HCT116 (cell line): Measurements from ENCODE around the gene HIVEP2. TPM values are rescaled to one million over a fixed set of nuclear protein-coding genes. Genes with fewer than 3 reads are reported as not detected.

Experiments used
- ATAC-seq: fragments of 200-7000 bp; cut with Tn5 transposase; 2 replicates; pipeline ENCODE4 v1.9.1; 2020; ENCODE audit warnings: mild to moderate bottlenecking, moderate library complexity
- BruUV-seq: library from RNA; stranded (reverse); fragments of 400-500 nt; replicated peaks from 2 replicates; lab custom pipeline; 2021; lab: Mats Ljungman, UMichigan
- CTCF ChIA-PET: fragments of 300-600 bp; sonication (Branson Sonifier 250); formaldehyde crosslinking; loops from one replicate; lab custom pipeline; 2021; ENCODE audit warnings: antibody characterized with exemption; lab: Charles Lee
- POLR2A ChIA-PET: fragments of 300-600, 350-600 bp; sonication (Branson Sonifier 250); formaldehyde crosslinking; loops from one replicate; lab custom pipeline; 2021; ENCODE audit warnings: antibody characterized with exemption; lab: Charles Lee
- RAD21 ChIA-PET, 2 experiments: fragments of 300-600 bp; sonication (Branson Sonifier 250); formaldehyde crosslinking; loops; one replicate each; lab custom pipeline; 2023; ENCODE audit warnings: low total read pairs in 2 of 2; ENCODE audit not compliant: uncharacterized antibody in 2 of 2, unreplicated experiment in 2 of 2, low non-redundant PET in 1 of 2; lab: Charles Lee
- DNase-seq: peaks from one replicate; pipeline ENCODE4 v3.0.0-alpha.2; 2010; ENCODE audit warnings: low read depth, low spot score
- H2AFZ ChIP-seq: fragments of 200-600 bp; shearing (Covaris generic), sonication (generic); 2 replicates; pipeline ENCODE4 v1.6.1; 2017; ENCODE audit warnings: low read depth, mixed run types, mixed read lengths, antibody characterized with exemption, low read length; ENCODE audit not compliant: poor library complexity, severe bottlenecking
- H3K27ac ChIP-seq: 2 replicates; pipeline ENCODE4 v1.5.1; 2012; ENCODE audit warnings: low read depth, low read length
- H3K27me3 ChIP-seq: fragments of 200-600 bp; sonication (generic); 2 replicates; pipeline ENCODE4 v1.6.1; 2016; ENCODE audit warnings: mixed run types, low read length, mixed read lengths; ENCODE audit not compliant: insufficient read depth
- H3K36me3 ChIP-seq, 2 experiments: fragments of 200-500 bp in 1 of 2; fragments of 200-600 bp in 1 of 2; sonication (Bioruptor generic) in 1 of 2; sonication (generic) in 1 of 2; 2 replicates each; pipeline versions ENCODE4 v1.5.1 to v1.6.1; 2014 to 2016; ENCODE audit warnings: low read length in 2 of 2, inconsistent platforms in 1 of 2, mixed read lengths in 1 of 2, mixed run types in 1 of 2; ENCODE audit not compliant: insufficient read depth in 2 of 2, control insufficient read depth in 1 of 2
- H3K4me1 ChIP-seq, 2 experiments: fragments of 200-600 bp in 1 of 2; sonication (generic) in 1 of 2; 2 replicates each; pipeline versions ENCODE4 v1.5.1 to v1.6.1; 2012 to 2017; ENCODE audit warnings: low read length in 2 of 2, inconsistent platforms in 1 of 2, mild to moderate bottlenecking in 1 of 2, mixed read lengths in 1 of 2, mixed run types in 1 of 2, moderate library complexity in 1 of 2; ENCODE audit not compliant: insufficient read depth in 2 of 2, control insufficient read depth in 1 of 2
- H3K4me2 ChIP-seq: fragments of 200-600 bp; sonication (generic); 2 replicates; pipeline ENCODE4 v1.6.1; 2017; ENCODE audit warnings: mixed run types, low read length, mixed read lengths
- H3K4me3 ChIP-seq, 2 experiments: fragments of 200-600 bp in 1 of 2; sonication (generic) in 1 of 2; replicated peaks in 1 of 2; 2 replicates each; pipeline ENCODE4 v1.5.1; 2011 to 2016; ENCODE audit warnings: low read length in 2 of 2, control low read depth in 1 of 2, low read depth in 1 of 2, mild to moderate bottlenecking in 1 of 2, mixed read lengths in 1 of 2, mixed run types in 1 of 2
- H3K79me2 ChIP-seq: fragments of 200-600 bp; sonication (generic); 2 replicates; pipeline ENCODE4 v1.6.1; 2017; ENCODE audit warnings: mild to moderate bottlenecking, mixed run types, low read length, moderate library complexity, mixed read lengths; ENCODE audit not compliant: insufficient read depth
- H3K9ac ChIP-seq: fragments of 200-600 bp; sonication (generic); 2 replicates; pipeline ENCODE4 v1.6.1; 2016; ENCODE audit warnings: low read length, mixed read lengths
- H3K9me2 ChIP-seq: fragments of 200-600 bp; sonication (generic), shearing (Covaris generic); 2 replicates; pipeline ENCODE4 v1.6.1; 2017; ENCODE audit warnings: mixed run types, mild to moderate bottlenecking, moderate library complexity; ENCODE audit not compliant: insufficient read depth
- H3K9me3 ChIP-seq, 2 experiments: fragments of 200-500 bp in 1 of 2; fragments of 200-600 bp in 1 of 2; sonication (Bioruptor generic) in 1 of 2; sonication (generic) in 1 of 2; 2 replicates each; pipeline ENCODE4 v1.6.1; 2014 to 2017; ENCODE audit warnings: low read length in 2 of 2, mixed read lengths in 2 of 2, inconsistent platforms in 1 of 2, low read depth in 1 of 2, mild to moderate bottlenecking in 1 of 2, mixed run types in 1 of 2, moderate library complexity in 1 of 2; ENCODE audit not compliant: control insufficient read depth in 1 of 2, insufficient read depth in 1 of 2
- H4K20me1 ChIP-seq: fragments of 200-600 bp; sonication (generic), shearing (Covaris generic); 2 replicates; pipeline ENCODE4 v1.6.1; 2017; ENCODE audit warnings: mixed run types, mild to moderate bottlenecking, moderate library complexity; ENCODE audit not compliant: insufficient read depth
- ATF3 ChIP-seq: IDR thresholded peaks from 2 replicates; pipeline ENCODE4 v1.6.1; 2012
- CBX3 ChIP-seq: IDR thresholded peaks from 2 replicates; pipeline ENCODE4 v1.6.1; 2012; ENCODE audit warnings: low read depth
- CEBPB ChIP-seq: IDR thresholded peaks from 2 replicates; pipeline ENCODE4 v1.6.1; 2012; ENCODE audit warnings: low read depth
- ELF1 ChIP-seq: IDR thresholded peaks from 2 replicates; pipeline ENCODE4 v1.6.1; 2012; ENCODE audit warnings: low read depth, borderline replicate concordance
- EZH2 ChIP-seq: fragments of 200-600 bp; sonication (generic); IDR thresholded peaks from 2 replicates; pipeline ENCODE4 v1.6.1; 2017; ENCODE audit warnings: antibody characterized with exemption, mixed run types
- FOSL1 ChIP-seq: IDR thresholded peaks from 2 replicates; pipeline ENCODE4 v1.6.1; 2012; ENCODE audit warnings: low read depth
- JUND ChIP-seq: IDR thresholded peaks from 2 replicates; pipeline ENCODE4 v1.6.1; 2012
- POLR2AphosphoS5 ChIP-seq: IDR thresholded peaks from 2 replicates; pipeline ENCODE4 v1.6.1; 2011; ENCODE audit warnings: mild to moderate bottlenecking, low read depth, low read length, moderate library complexity
- SIN3A ChIP-seq: IDR thresholded peaks from 2 replicates; pipeline ENCODE4 v1.6.1; 2012; ENCODE audit warnings: low read depth
- TCF7L2 ChIP-seq: IDR thresholded peaks from 2 replicates; pipeline ENCODE4 v1.7.0; 2011; ENCODE audit warnings: borderline replicate concordance, inconsistent platforms; ENCODE audit not compliant: insufficient read depth, insufficient read length; ENCODE audit errors: extremely low read depth
- ZFX ChIP-seq: fragments of 450-650 bp; IDR thresholded peaks from 2 replicates; pipeline ENCODE4 v1.6.1; 2017
- ZNF274 ChIP-seq: fragments of 200-500 bp; sonication (Bioruptor generic); IDR thresholded peaks from 2 replicates; pipeline ENCODE4 v1.6.1; 2014; ENCODE audit warnings: mild to moderate bottlenecking, low read depth, low read length, inconsistent platforms
- intact Hi-C: fragments of 100-400 bp; cut with micrococcal nuclease; formaldehyde crosslinking; loops from 2 replicates; pipeline ENCODE4 v1.10.0; 2022
- total RNA-seq: library from RNA; stranded (reverse); gene quantifications from one replicate; pipeline ENCODE4 v1.2.1, GENCODE V29; 2021; ENCODE audit not compliant: unreplicated experiment
- TF ChIP-seq, protein P1 (sequence below): IDR thresholded peaks from 2 replicates; pipeline ENCODE4 v1.6.1; 2012; ENCODE audit warnings: low read depth
- TF ChIP-seq, protein P2 (sequence below), 3 experiments: fragments of 200-600 bp in 1 of 3; sonication (generic) in 1 of 3; IDR thresholded peaks in 2 of 3; conservative IDR thresholded peaks in 1 of 3; 2 replicates each; pipeline ENCODE4 v1.5.1; 2012 to 2017; ENCODE audit warnings: low read depth in 2 of 3, low read length in 2 of 3, antibody characterized with exemption in 1 of 3, borderline replicate concordance in 1 of 3, control low read depth in 1 of 3, mild to moderate bottlenecking in 1 of 3, mixed read lengths in 1 of 3, mixed run types in 1 of 3, moderate library complexity in 1 of 3; ENCODE audit not compliant: insufficient read depth in 1 of 3

HIVEP2 gene
- total RNA-seq, 1 experiment from 2014 or later: 8.1 TPM

DNA sequence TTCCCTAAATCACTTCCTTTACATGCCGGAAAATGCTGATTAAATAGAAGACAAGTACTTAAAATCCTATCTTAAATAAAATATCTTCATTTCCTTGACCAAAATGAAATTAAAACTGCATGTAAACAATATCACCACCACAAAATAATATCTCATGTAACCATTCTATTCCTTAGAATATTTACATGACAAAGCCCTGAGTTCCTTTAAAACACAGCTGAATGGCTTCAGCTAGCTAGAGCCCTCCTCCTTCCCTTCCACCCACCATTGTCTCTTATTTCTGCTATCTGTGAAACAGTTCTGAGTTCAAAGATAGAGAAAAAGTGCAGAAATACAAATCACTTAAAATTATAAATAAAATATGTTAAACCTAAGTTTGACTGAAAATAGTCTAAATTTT lies 103.1 kb downstream of the HIVEP2 start:
- Histone ChIP-seq H3K4me2 (no peak overlapping the region), H3K4me1 (peaks cover 30 to 66% of the 10 kb centered on the region in 2 experiments), H4K20me1 (no peaks in the 10 kb centered on the region), H3K79me2 (no peaks in the 10 kb centered on the region), H3K9ac (no peak overlapping the region), H3K4me3 (no peak overlapping the region), H2AFZ (no peak overlapping the region), H3K36me3 (no peaks in the 10 kb centered on the region), H3K27ac (no peak overlapping the region), H3K27me3 (no peaks in the 10 kb centered on the region), H3K9me3 (no peaks in the 10 kb centered on the region), H3K9me2 (no peaks in the 10 kb centered on the region)
- ATAC-seq (no peak), DNase-seq (no peak)
- BruUV-seq: no TSS peak
- CTCF ChIA-PET: no interaction called here
- POLR2A ChIA-PET: no interaction called here
- intact Hi-C loops: no loop called here
- RAD21 ChIA-PET: no interaction called here
- TF ChIP-seq EZH2 (no peak), SIN3A (no peak), ATF3 (no peak), CEBPB (no peak), POLR2AphosphoS5 (no peak), ZNF274 (no peak), FOSL1 (no peak), CBX3 (no peak)

DNA sequence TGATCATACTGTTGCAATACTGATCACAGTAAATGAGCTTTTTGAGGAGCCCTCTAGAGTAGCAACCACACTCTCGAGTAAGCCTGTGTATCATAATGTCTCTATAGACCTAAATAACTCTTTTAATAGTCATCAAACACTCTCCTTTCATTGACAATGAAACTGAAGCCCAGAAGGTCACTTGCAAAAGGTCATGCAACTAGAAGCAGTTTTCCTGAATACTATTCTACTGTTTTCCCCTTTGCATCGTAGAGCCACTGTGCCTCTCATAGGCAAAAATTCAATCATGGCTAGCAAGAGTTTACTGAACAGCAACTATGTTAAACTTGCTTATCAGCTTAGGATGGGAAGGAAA lies 105.3 kb downstream of the HIVEP2 start:
- Histone ChIP-seq H3K9me3 (no peaks in the 10 kb centered on the region), H3K9ac (peak overlapping the region; percentile 41), H4K20me1 (no peaks in the 10 kb centered on the region), H2AFZ (no peak overlapping the region), H3K4me3 (peak overlapping the region in 1 of 2 experiments; percentile 23; a peak in 2 of 4 replicates), H3K79me2 (no peaks in the 10 kb centered on the region), H3K4me1 (peaks cover 15 to 44% of the 10 kb centered on the region in 2 experiments), H3K36me3 (no peaks in the 10 kb centered on the region), H3K27ac (peak overlapping the region; percentile 30; the same call in 1 of the 2 replicates), H3K9me2 (no peaks in the 10 kb centered on the region), H3K27me3 (no peaks in the 10 kb centered on the region), H3K4me2 (peak overlapping the region; percentile 69)
- ATAC-seq (no peak; the same call in none of the 2 replicates), DNase-seq (no peak)
- intact Hi-C loops: loop anchor here (2.0 kb wide), 1 partner anchor 107 kb away; no protein-coding TSS in a partner anchor
- RAD21 ChIA-PET: no interaction called here
- POLR2A ChIA-PET: no interaction called here
- no TSS peak for BruUV-seq
- CTCF ChIA-PET: interaction anchor here (1.1 kb wide), 1 partner anchor 365 kb away, joined by 3 read pairs; no protein-coding TSS in a partner anchor
- TF ChIP-seq, protein P1, sequence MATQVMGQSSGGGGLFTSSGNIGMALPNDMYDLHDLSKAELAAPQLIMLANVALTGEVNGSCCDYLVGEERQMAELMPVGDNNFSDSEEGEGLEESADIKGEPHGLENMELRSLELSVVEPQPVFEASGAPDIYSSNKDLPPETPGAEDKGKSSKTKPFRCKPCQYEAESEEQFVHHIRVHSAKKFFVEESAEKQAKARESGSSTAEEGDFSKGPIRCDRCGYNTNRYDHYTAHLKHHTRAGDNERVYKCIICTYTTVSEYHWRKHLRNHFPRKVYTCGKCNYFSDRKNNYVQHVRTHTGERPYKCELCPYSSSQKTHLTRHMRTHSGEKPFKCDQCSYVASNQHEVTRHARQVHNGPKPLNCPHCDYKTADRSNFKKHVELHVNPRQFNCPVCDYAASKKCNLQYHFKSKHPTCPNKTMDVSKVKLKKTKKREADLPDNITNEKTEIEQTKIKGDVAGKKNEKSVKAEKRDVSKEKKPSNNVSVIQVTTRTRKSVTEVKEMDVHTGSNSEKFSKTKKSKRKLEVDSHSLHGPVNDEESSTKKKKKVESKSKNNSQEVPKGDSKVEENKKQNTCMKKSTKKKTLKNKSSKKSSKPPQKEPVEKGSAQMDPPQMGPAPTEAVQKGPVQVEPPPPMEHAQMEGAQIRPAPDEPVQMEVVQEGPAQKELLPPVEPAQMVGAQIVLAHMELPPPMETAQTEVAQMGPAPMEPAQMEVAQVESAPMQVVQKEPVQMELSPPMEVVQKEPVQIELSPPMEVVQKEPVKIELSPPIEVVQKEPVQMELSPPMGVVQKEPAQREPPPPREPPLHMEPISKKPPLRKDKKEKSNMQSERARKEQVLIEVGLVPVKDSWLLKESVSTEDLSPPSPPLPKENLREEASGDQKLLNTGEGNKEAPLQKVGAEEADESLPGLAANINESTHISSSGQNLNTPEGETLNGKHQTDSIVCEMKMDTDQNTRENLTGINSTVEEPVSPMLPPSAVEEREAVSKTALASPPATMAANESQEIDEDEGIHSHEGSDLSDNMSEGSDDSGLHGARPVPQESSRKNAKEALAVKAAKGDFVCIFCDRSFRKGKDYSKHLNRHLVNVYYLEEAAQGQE: no peak
- TF ChIP-seq ELF1: no peak
- TF ChIP-seq CBX3: no peak
- TF ChIP-seq CEBPB: no peak
- no peak for TF ChIP-seq SIN3A
- TF ChIP-seq ZFX: no peak
- TF ChIP-seq, protein P2, sequence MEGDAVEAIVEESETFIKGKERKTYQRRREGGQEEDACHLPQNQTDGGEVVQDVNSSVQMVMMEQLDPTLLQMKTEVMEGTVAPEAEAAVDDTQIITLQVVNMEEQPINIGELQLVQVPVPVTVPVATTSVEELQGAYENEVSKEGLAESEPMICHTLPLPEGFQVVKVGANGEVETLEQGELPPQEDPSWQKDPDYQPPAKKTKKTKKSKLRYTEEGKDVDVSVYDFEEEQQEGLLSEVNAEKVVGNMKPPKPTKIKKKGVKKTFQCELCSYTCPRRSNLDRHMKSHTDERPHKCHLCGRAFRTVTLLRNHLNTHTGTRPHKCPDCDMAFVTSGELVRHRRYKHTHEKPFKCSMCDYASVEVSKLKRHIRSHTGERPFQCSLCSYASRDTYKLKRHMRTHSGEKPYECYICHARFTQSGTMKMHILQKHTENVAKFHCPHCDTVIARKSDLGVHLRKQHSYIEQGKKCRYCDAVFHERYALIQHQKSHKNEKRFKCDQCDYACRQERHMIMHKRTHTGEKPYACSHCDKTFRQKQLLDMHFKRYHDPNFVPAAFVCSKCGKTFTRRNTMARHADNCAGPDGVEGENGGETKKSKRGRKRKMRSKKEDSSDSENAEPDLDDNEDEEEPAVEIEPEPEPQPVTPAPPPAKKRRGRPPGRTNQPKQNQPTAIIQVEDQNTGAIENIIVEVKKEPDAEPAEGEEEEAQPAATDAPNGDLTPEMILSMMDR (IDR thresholded peaks at IDR 0.05 in 2 of 3, conservative IDR thresholded peaks at IDR 0.05 in 1 of 3; ENCODE audit: borderline replicate concordance in 1 of 3, insufficient read depth in 1 of 3, low read depth in 2 of 3, low read length in 2 of 3): no peak
- TF ChIP-seq JUND: no peak; the same call in 1 of the 2 replicates
- TF ChIP-seq TCF7L2: no peak
- TF ChIP-seq ZNF274: no peak
- TF ChIP-seq EZH2: no peak
- no peak for TF ChIP-seq FOSL1
- TF ChIP-seq ATF3: no peak
